HG02981 (cell line): ENCODE data around the gene CAPN15.
A peak's percentile ranks its signal among the peaks of the same experiment; 100 is the strongest.
"Not testable (repeated sequence)": the region's sequence is repeated elsewhere in the genome, so short reads cannot be mapped to it uniquely, and the experiment has no call there.

Experiments
- ATAC-seq: cut with Tn5 transposase; IDR thresholded peaks from one replicate; pipeline ENCODE4 v1.9.1; 2021; ENCODE audit warnings: mild to moderate bottlenecking, moderate library complexity; ENCODE audit not compliant: unreplicated experiment

The CAPN15 gene

GRCh38 chr16:589658-590187 lies 62.2 kb downstream of the CAPN15 start, which contains the start of gene RAB40C:
TSS of gene RAB40C (plus strand) at chr16:590066. CDS start at chr16:590292, 226 bp downstream.
- peak; percentile 72 for ATAC-seq

- no peak for ATAC-seq
These were observed 62.8 kb downstream of the CAPN15 start for GRCh38 chr16:590188-590814.

- ATAC-seq = no peak
These were observed 63.3 kb downstream of the CAPN15 start for GRCh38 chr16:590815-591200.

- no peak for ATAC-seq
These were observed 63.7 kb downstream of the CAPN15 start for GRCh38 chr16:591231-591630.

- ATAC-seq = no peak
These were observed 64.5 kb downstream of the CAPN15 start for GRCh38 chr16:591892-592517.

- ATAC-seq = no peak
These were observed 65.2 kb downstream of the CAPN15 start for GRCh38 chr16:592518-593306.

GRCh38 chr16:593406-593805 lies 65.9 kb downstream of the CAPN15 start:
- no peak for ATAC-seq

- ATAC-seq = no peak
These were observed 66.3 kb downstream of the CAPN15 start for GRCh38 chr16:593807-594206.

- no peak for ATAC-seq
These were observed 67.6 kb downstream of the CAPN15 start for GRCh38 chr16:595094-595528.

GRCh38 chr16:595942-596735 lies 68.6 kb downstream of the CAPN15 start:
- ATAC-seq = no peak

- ATAC-seq = no peak
These were observed 69.2 kb downstream of the CAPN15 start for GRCh38 chr16:596736-597060.

- not testable (repeated sequence) for ATAC-seq
These were observed 70.1 kb downstream of the CAPN15 start for GRCh38 chr16:597655-598054.

GRCh38 chr16:598823-599739 lies 71.6 kb downstream of the CAPN15 start:
- ATAC-seq = no peak

- ATAC-seq = no peak
These were observed 73.3 kb downstream of the CAPN15 start for GRCh38 chr16:600781-601180.

- ATAC-seq = no peak
These were observed 76.4 kb downstream of the CAPN15 start for GRCh38 chr16:603933-604332.
